A549 (cell line): ENCODE data around the gene ENPEP. TPM values are rescaled to one million over a fixed set of nuclear protein-coding genes. Genes with fewer than 3 reads are reported as not detected.

ENCODE experiments used
- ATAC-seq, 2 experiments: fragments of 200-7000 bp in 1 of 2; fragments of >200 bp in 1 of 2; cut with Nextera tagmentation in 1 of 2; cut with Tn5 transposase in 1 of 2; 3 replicates each; pipeline versions ENCODE4 v1.8.0 to v1.9.1; 2018 to 2020; ENCODE audit warnings: mild to moderate bottlenecking in 1 of 2, moderate library complexity in 1 of 2
- CTCF ChIA-PET: fragments of 300-600 bp; sonication (Branson Sonifier 250); formaldehyde crosslinking; extraction: SDS; loops from one replicate; lab custom pipeline; 2021; ENCODE audit warnings: antibody characterized with exemption, inconsistent platforms; lab: Yijun Ruan, JAX
- POLR2A ChIA-PET: fragments of 350-600 bp; formaldehyde crosslinking; extraction: SDS; loops from one replicate; lab custom pipeline; 2021; ENCODE audit warnings: antibody characterized with exemption, inconsistent platforms; lab: Yijun Ruan, JAX
- DNase-seq, 2 experiments: peaks; one replicate each; pipeline versions ENCODE4 v3.0.0 to v3.0.0-alpha.2; 2011 to 2016; ENCODE audit warnings: low read depth in 1 of 2, low spot score in 1 of 2
- FAIRE-seq: peaks from 2 replicates; lab custom pipeline; 2011; peaks lifted over from hg19 to GRCh38; lab: Jason Lieb, UNC
- H3K27ac ChIP-seq, 2 experiments: fragments of >200 bp; sonication (Bioruptor Twin); formaldehyde crosslinking; 3 replicates each; pipeline ENCODE4 v1.5.1; 2016 to 2017
- H3K4me1 ChIP-seq: fragments of >200 bp; sonication (Bioruptor Twin); formaldehyde crosslinking; 3 replicates; pipeline ENCODE4 v1.6.1; 2016
- H3K4me2 ChIP-seq: fragments of >200 bp; sonication (Bioruptor Twin); formaldehyde crosslinking; 3 replicates; pipeline ENCODE4 v1.6.1; 2016
- H3K4me3 ChIP-seq: fragments of >200 bp; sonication (Bioruptor Twin); formaldehyde crosslinking; 3 replicates; pipeline ENCODE4 v1.5.1; 2016
- H3K9me3 ChIP-seq: fragments of >200 bp; sonication (Bioruptor Twin); formaldehyde crosslinking; 3 replicates; pipeline ENCODE4 v1.6.1; 2016
- CBX2 ChIP-seq: fragments of 200-600 bp; sonication (generic); IDR thresholded peaks from 2 replicates; pipeline ENCODE4 v1.6.1; 2016; ENCODE audit warnings: low read depth, mild to moderate bottlenecking, borderline replicate concordance
- CBX8 ChIP-seq: fragments of 200-600 bp; sonication (generic); IDR thresholded peaks from 2 replicates; pipeline ENCODE4 v1.6.1; 2016
- CEBPB ChIP-seq, 2 experiments: fragments of >200 bp in 1 of 2; sonication (Bioruptor Twin) in 1 of 2; formaldehyde crosslinking in 1 of 2; IDR thresholded peaks; 2 replicates each; pipeline ENCODE4 v1.6.1; 2012 to 2016
- CHD4 ChIP-seq: fragments of 200-600 bp; sonication (generic); IDR thresholded peaks from 2 replicates; pipeline ENCODE4 v1.6.1; 2016; ENCODE audit warnings: antibody characterized with exemption, mild to moderate bottlenecking, borderline replicate concordance
- EHMT2 ChIP-seq: fragments of 200-600 bp; sonication (generic); IDR thresholded peaks from 2 replicates; pipeline ENCODE4 v1.6.1; 2016; ENCODE audit warnings: antibody characterized with exemption, low read depth, mild to moderate bottlenecking, moderate library complexity
- EP300 ChIP-seq, 2 experiments: fragments of >200 bp; sonication (Bioruptor Twin); formaldehyde crosslinking; IDR thresholded peaks; 2 replicates in 1 of 2; 3 replicates in 1 of 2; pipeline ENCODE4 v1.6.1; 2016 to 2017
- HEYL ChIP-seq: fragments of 250-450 bp; sonication (Bioruptor Pico); IDR thresholded peaks from 2 replicates; pipeline ENCODE4 v1.8.0; 2021; ENCODE audit warnings: mild to moderate bottlenecking, moderate library complexity
- HOXA7 ChIP-seq: fragments of 250-450 bp; sonication (Bioruptor Pico); IDR thresholded peaks from 2 replicates; pipeline ENCODE4 v1.5.0; 2020; ENCODE audit warnings: mild to moderate bottlenecking, moderate library complexity
- HOXB13 ChIP-seq: fragments of 250-450 bp; sonication (Bioruptor Pico); IDR thresholded peaks from 2 replicates; pipeline ENCODE4 v1.5.0; 2020; ENCODE audit warnings: low read depth, mild to moderate bottlenecking, moderate library complexity
- JUNB ChIP-seq: fragments of >200 bp; sonication (Bioruptor Twin); formaldehyde crosslinking; IDR thresholded peaks from 2 replicates; pipeline ENCODE4 v1.6.1; 2016
- KDM5A ChIP-seq: fragments of 200-600 bp; sonication (generic); IDR thresholded peaks from 2 replicates; pipeline ENCODE4 v1.6.1; 2016; ENCODE audit warnings: antibody characterized with exemption, mild to moderate bottlenecking
- MYC ChIP-seq: IDR thresholded peaks from 2 replicates; pipeline ENCODE4 v1.6.1; 2012; ENCODE audit warnings: mild to moderate bottlenecking, inconsistent platforms, low read length, improper control_type of control experiment, borderline replicate concordance
- POLR2A ChIP-seq: IDR thresholded peaks from 2 replicates; pipeline ENCODE4 v1.6.1; 2012; ENCODE audit warnings: mild to moderate bottlenecking, low read length
- RAD21 ChIP-seq, 2 experiments: fragments of >200 bp in 1 of 2; sonication (Bioruptor Twin) in 1 of 2; formaldehyde crosslinking in 1 of 2; IDR thresholded peaks in 1 of 2; conservative IDR thresholded peaks in 1 of 2; 2 replicates in 1 of 2; 3 replicates in 1 of 2; pipeline ENCODE4 v1.6.1; 2012 to 2018; ENCODE audit warnings: inconsistent platforms in 1 of 2
- RARB ChIP-seq: fragments of 250-450 bp; sonication (Bioruptor Pico); IDR thresholded peaks from 2 replicates; pipeline ENCODE4 v1.8.0; 2021; ENCODE audit warnings: mild to moderate bottlenecking, moderate library complexity
- RCOR1 ChIP-seq: fragments of 150-350 bp; IDR thresholded peaks from 2 replicates; pipeline ENCODE4 v1.6.1; 2014; ENCODE audit warnings: antibody characterized with exemption, low read length, low read depth
- RFX5 ChIP-seq: fragments of 450-650 bp; IDR thresholded peaks from 2 replicates; pipeline ENCODE4 v1.7.1; 2014; ENCODE audit warnings: antibody characterized with exemption, mild to moderate bottlenecking, moderate library complexity
- RNF2 ChIP-seq: fragments of 200-600 bp; sonication (generic); IDR thresholded peaks from 2 replicates; pipeline ENCODE4 v1.6.1; 2016; ENCODE audit warnings: low read depth, mild to moderate bottlenecking, antibody characterized with exemption, moderate library complexity, borderline replicate concordance
- SMC3 ChIP-seq: fragments of >200 bp; sonication (Bioruptor Twin); formaldehyde crosslinking; IDR thresholded peaks from 3 replicates; pipeline ENCODE4 v1.6.1; 2018; ENCODE audit warnings: inconsistent platforms
- TFCP2L1 ChIP-seq: fragments of 250-450 bp; sonication (Bioruptor Pico); IDR thresholded peaks from 2 replicates; pipeline ENCODE4 v1.5.0; 2021; ENCODE audit warnings: mild to moderate bottlenecking
- ZFP36 ChIP-seq: fragments of 450-650 bp; IDR thresholded peaks from 2 replicates; pipeline ENCODE4 v1.6.1; 2014; ENCODE audit warnings: borderline replicate concordance; ENCODE audit not compliant: partially characterized antibody
- ZNF302 ChIP-seq: fragments of 250-450 bp; sonication (Bioruptor Pico); IDR thresholded peaks from 2 replicates; pipeline ENCODE4 v1.9.0; 2021; ENCODE audit warnings: inconsistent platforms, mild to moderate bottlenecking, moderate library complexity
- ZSCAN20 ChIP-seq: fragments of 250-450 bp; sonication (Bioruptor Pico); IDR thresholded peaks from 2 replicates; pipeline ENCODE4 v1.8.0; 2022; ENCODE audit warnings: mild to moderate bottlenecking, moderate library complexity
- WGBS: methylation state at CpG from one replicate; pipeline ENCODE4 v1.1.6; 2017; ENCODE audit errors: missing lambda C conversion rate; 5-methylcytosine and 5-hydroxymethylcytosine counted together
- polyA plus RNA-seq, 4 experiments: library from polyadenylated mRNA; depleted of rRNA in 3 of 4; stranded (reverse); fragments of >200 nt; fragmentation: RNase III in 1 of 4; extraction: RNeasy Plus Mini Kit Qiagen cat#74134 plus additional on column Dnase treatment in 1 of 4; gene quantifications; 2 replicates in 3 of 4; 3 replicates in 1 of 4; pipeline ENCODE4 v1.2.3, GENCODE V29; 2011 to 2017
- TF ChIP-seq, protein P1 (sequence below): fragments of 250-450 bp; sonication (Bioruptor Pico); IDR thresholded peaks from 2 replicates; pipeline ENCODE4 v1.5.0; 2021; ENCODE audit warnings: mild to moderate bottlenecking, moderate library complexity, borderline replicate concordance
- TF ChIP-seq, protein P2 (sequence below): fragments of 200-600 bp; sonication (generic); IDR thresholded peaks from 2 replicates; pipeline ENCODE4 v1.6.1; 2016; ENCODE audit warnings: antibody characterized with exemption, mild to moderate bottlenecking, moderate library complexity

ENPEP gene
- polyA plus RNA-seq, 2 of the 4 experiments (the other 2 are of a cell fraction), result 0.12 to 0.62 TPM

DNA sequence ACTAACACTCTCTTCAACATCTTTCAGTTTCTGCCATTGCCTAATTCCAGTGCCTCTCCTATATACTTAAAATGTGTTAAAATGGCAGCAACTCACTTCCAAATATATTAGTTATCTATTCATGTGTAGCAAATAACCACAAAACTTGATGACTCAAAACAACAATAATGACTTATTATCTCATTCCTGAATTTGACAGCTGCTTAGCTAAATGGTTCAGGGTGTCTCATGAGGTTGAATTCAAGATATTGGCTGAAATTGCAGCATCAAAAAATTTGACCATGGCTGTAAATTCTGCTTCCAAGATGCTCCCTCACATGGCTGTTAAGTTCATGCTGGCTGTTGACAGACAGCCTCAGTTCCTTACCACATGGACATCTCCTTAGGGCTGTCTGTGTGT lies 121.6 kb downstream of the ENPEP start:
- ATAC-seq, result no peak
- CTCF ChIA-PET, result interaction anchor here (0.9 kb wide), 1 partner anchor 12 kb away, joined by 4 read pairs; no protein-coding TSS in a partner anchor
- POLR2A ChIA-PET, result no interaction called here

GRCh38 chr4:110602061-110602460 lies 126.1 kb downstream of the ENPEP start:
- DNase-seq (no peak), FAIRE-seq (no peak), ATAC-seq (no peak)
- 100% methylated on average over 2 of the region's 2 CpGs for whole genome bisulfite sequencing
- Histone ChIP-seq H3K9me3 (no peaks in the 10 kb centered on the region), H3K4me1 (no peaks in the 10 kb centered on the region), H3K27ac (no peak overlapping the region), H3K4me2 (no peak overlapping the region), H3K4me3 (no peak overlapping the region)
- ChIA-PET CTCF (no interaction called here), POLR2A (no interaction called here)
- TF ChIP-seq, protein P1, sequence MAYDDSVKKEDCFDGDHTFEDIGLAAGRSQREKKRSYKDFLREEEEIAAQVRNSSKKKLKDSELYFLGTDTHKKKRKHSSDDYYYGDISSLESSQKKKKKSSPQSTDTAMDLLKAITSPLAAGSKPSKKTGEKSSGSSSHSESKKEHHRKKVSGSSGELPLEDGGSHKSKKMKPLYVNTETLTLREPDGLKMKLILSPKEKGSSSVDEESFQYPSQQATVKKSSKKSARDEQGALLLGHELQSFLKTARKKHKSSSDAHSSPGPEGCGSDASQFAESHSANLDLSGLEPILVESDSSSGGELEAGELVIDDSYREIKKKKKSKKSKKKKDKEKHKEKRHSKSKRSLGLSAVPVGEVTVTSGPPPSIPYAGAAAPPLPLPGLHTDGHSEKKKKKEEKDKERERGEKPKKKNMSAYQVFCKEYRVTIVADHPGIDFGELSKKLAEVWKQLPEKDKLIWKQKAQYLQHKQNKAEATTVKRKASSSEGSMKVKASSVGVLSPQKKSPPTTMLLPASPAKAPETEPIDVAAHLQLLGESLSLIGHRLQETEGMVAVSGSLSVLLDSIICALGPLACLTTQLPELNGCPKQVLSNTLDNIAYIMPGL (CRISPR knock-in tag), result no peak

More for the DNA sequence above, 121.6 kb downstream of the ENPEP start:
- TF ChIP-seq ZSCAN20 (CRISPR knock-in tag) (no peak), MYC (no peak), POLR2A (no peak), RCOR1 (no peak), HOXB13 (CRISPR knock-in tag) (no peak), HOXA7 (no peak), CEBPB (IDR thresholded peaks at IDR 0.05) (no peak)
- no peak for DNase-seq
- Histone ChIP-seq H3K4me3 (no peak overlapping the region), H3K9me3 (0 out of 3 replicates have a peak, but pooled peaks cover 3% of the 10 kb centered on the region), H3K4me2 (no peak overlapping the region), H3K27ac (no peak overlapping the region), H3K4me1 (no peaks in the 10 kb centered on the region)
- FAIRE-seq, result no peak

DNA sequence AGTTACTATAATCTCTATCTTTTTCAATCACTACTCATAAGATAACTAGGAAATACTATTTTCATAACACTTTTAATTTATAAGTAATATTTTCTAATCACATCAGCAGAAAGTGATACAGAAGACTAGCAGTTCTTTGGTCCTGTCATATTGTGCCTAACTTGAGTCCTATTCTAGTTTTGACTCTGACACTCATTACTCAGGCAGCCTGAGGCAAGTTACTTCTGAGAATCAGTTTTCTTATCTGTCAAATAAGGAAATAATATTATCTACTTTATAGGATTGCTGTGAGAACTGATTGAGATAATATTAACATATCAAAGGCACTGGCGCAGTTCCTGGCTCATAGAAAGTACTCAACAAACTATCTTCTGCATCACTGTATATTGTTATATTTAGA lies 129.1 kb downstream of the ENPEP start:
- Histone ChIP-seq H3K4me2 (no peak overlapping the region), H3K27ac (no peak overlapping the region), H3K9me3 (no peaks in the 10 kb centered on the region), H3K4me3 (no peak overlapping the region), H3K4me1 (no peaks in the 10 kb centered on the region)
- ChIA-PET POLR2A (no interaction called here), CTCF (no interaction called here)
- FAIRE-seq, result no peak
- no peak for DNase-seq
- no peak for ATAC-seq
- WGBS, result 93% methylated on average over 1 of the region's 1 CpG
- no peak for TF ChIP-seq HOXB13 (CRISPR knock-in tag)
- no peak for TF ChIP-seq JUNB
- no peak for TF ChIP-seq TFCP2L1 (CRISPR knock-in tag)
- no peak for TF ChIP-seq EHMT2
- TF ChIP-seq, all 56 proteins: peak for 0

- Histone ChIP-seq H3K9me3 (no peaks in the 10 kb centered on the region), H3K4me3 (no peak overlapping the region), H3K4me2 (no peak overlapping the region), H3K27ac (no peak overlapping the region), H3K4me1 (peaks cover 11% of the 10 kb centered on the region; the same call in 2 of the 3 replicates)
- ChIA-PET POLR2A (no interaction called here), CTCF (no interaction called here)
- no peak for FAIRE-seq
- DNase-seq, result no peak
- 61% methylated on average over 6 of the region's 6 CpGs for WGBS
- ATAC-seq, result no peak
- no peak for TF ChIP-seq KDM5A
- TF ChIP-seq HOXB13 (CRISPR knock-in tag), result no peak
- no peak for TF ChIP-seq RFX5
- TF ChIP-seq RNF2, result no peak
- TF ChIP-seq CBX2, result no peak
- TF ChIP-seq HEYL (CRISPR knock-in tag), result no peak
- TF ChIP-seq RAD21 (conservative IDR thresholded peaks at IDR 0.05 in 1 of 2, IDR thresholded peaks at IDR 0.05 in 1 of 2), result no peak
- no peak for TF ChIP-seq RARB
- no peak for TF ChIP-seq JUNB
- no peak for TF ChIP-seq EP300 (IDR thresholded peaks at IDR 0.05)
- TF ChIP-seq CHD4, result no peak
- no peak for TF ChIP-seq SMC3
- TF ChIP-seq, protein P2, sequence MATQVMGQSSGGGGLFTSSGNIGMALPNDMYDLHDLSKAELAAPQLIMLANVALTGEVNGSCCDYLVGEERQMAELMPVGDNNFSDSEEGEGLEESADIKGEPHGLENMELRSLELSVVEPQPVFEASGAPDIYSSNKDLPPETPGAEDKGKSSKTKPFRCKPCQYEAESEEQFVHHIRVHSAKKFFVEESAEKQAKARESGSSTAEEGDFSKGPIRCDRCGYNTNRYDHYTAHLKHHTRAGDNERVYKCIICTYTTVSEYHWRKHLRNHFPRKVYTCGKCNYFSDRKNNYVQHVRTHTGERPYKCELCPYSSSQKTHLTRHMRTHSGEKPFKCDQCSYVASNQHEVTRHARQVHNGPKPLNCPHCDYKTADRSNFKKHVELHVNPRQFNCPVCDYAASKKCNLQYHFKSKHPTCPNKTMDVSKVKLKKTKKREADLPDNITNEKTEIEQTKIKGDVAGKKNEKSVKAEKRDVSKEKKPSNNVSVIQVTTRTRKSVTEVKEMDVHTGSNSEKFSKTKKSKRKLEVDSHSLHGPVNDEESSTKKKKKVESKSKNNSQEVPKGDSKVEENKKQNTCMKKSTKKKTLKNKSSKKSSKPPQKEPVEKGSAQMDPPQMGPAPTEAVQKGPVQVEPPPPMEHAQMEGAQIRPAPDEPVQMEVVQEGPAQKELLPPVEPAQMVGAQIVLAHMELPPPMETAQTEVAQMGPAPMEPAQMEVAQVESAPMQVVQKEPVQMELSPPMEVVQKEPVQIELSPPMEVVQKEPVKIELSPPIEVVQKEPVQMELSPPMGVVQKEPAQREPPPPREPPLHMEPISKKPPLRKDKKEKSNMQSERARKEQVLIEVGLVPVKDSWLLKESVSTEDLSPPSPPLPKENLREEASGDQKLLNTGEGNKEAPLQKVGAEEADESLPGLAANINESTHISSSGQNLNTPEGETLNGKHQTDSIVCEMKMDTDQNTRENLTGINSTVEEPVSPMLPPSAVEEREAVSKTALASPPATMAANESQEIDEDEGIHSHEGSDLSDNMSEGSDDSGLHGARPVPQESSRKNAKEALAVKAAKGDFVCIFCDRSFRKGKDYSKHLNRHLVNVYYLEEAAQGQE, result no peak
- TF ChIP-seq ZNF302 (CRISPR knock-in tag), result no peak
- TF ChIP-seq CBX8, result no peak
- no peak for TF ChIP-seq ZFP36
These were observed 133.2 kb downstream of the ENPEP start for GRCh38 chr4:110609044-110609750.
